Hepatocyte (in vitro differentiated cells): ENCODE measurements around the gene CAMKMT. TPM values are rescaled to one million over a fixed set of nuclear protein-coding genes. Genes with fewer than 3 reads are reported as not detected.

Experiments
- DNase-seq: peaks from one replicate; pipeline ENCODE4 v3.0.0-alpha.2; 2016; ENCODE audit warnings: low spot score
- H2AFZ ChIP-seq: fragments of 200-600 bp; sonication (generic); 2 replicates; pipeline ENCODE4 v1.6.0; 2016; ENCODE audit warnings: antibody characterized with exemption, mild to moderate bottlenecking
- H3K27ac ChIP-seq: fragments of 200-600 bp; sonication (generic); 2 replicates; pipeline ENCODE4 v1.5.1; 2016; ENCODE audit warnings: mild to moderate bottlenecking
- H3K27me3 ChIP-seq: fragments of 200-600 bp; sonication (generic); 2 replicates; pipeline ENCODE4 v1.6.1; 2016
- H3K36me3 ChIP-seq: fragments of 200-600 bp; sonication (generic); replicated peaks from 2 replicates; pipeline ENCODE4 v1.5.1; 2016; ENCODE audit warnings: low read depth; ENCODE audit not compliant: insufficient read depth
- H3K4me1 ChIP-seq: fragments of 200-600 bp; sonication (generic); 2 replicates; pipeline ENCODE4 v1.5.1; 2016; ENCODE audit warnings: mild to moderate bottlenecking, moderate library complexity; ENCODE audit not compliant: insufficient read depth
- H3K4me2 ChIP-seq: fragments of 200-600 bp; sonication (generic); 2 replicates; pipeline ENCODE4 v1.6.0; 2016
- H3K4me3 ChIP-seq: fragments of 200-600 bp; sonication (generic); 2 replicates; pipeline ENCODE4 v1.5.1; 2016; ENCODE audit warnings: mild to moderate bottlenecking
- H3K79me2 ChIP-seq: fragments of 200-600 bp; sonication (generic); 2 replicates; pipeline ENCODE4 v1.6.0; 2017; ENCODE audit warnings: mild to moderate bottlenecking
- H3K9me2 ChIP-seq: fragments of 200-600 bp; sonication (generic); replicated peaks from 2 replicates; pipeline ENCODE4 v1.6.0; 2017; ENCODE audit warnings: mild to moderate bottlenecking; ENCODE audit not compliant: insufficient read depth
- H3K9me3 ChIP-seq: fragments of 200-600 bp; sonication (generic); 2 replicates; pipeline ENCODE4 v1.5.1; 2016; ENCODE audit warnings: low read depth, mild to moderate bottlenecking
- H4K20me1 ChIP-seq: fragments of 200-600 bp; sonication (generic); 2 replicates; pipeline ENCODE4 v1.6.0; 2016; ENCODE audit warnings: mild to moderate bottlenecking; ENCODE audit not compliant: insufficient read depth, poor library complexity, severe bottlenecking
- CTCF ChIP-seq: fragments of 200-600 bp; sonication (generic); IDR thresholded peaks from 2 replicates; pipeline ENCODE4 v1.5.1; 2016; ENCODE audit warnings: antibody characterized with exemption, mild to moderate bottlenecking; ENCODE audit not compliant: poor library complexity
- EZH2 ChIP-seq: fragments of 200-600 bp; sonication (generic); IDR thresholded peaks from 2 replicates; pipeline ENCODE4 v1.6.1; 2016; ENCODE audit warnings: antibody characterized with exemption, mild to moderate bottlenecking, borderline replicate concordance
- EZH2phosphoT487 ChIP-seq: fragments of 200-600 bp; sonication (generic); IDR thresholded peaks from one replicate; pipeline ENCODE4 v1.6.1; 2018; ENCODE audit warnings: antibody characterized with exemption, mild to moderate bottlenecking, low read depth, moderate library complexity; ENCODE audit not compliant: unreplicated experiment, severe bottlenecking
- WGBS: methylation state at CpG from one replicate; pipeline ENCODE4 v1.1.6; 2016; ENCODE audit warnings: low lambda C conversion rate; ENCODE audit errors: missing lambda C conversion rate; 5-methylcytosine and 5-hydroxymethylcytosine counted together
- polyA plus RNA-seq: library from polyadenylated mRNA; unstranded; fragments of >200 nt; fragmentation: Nextera tagmentation; extraction: Ambion mirVana; gene quantifications from 2 replicates; pipeline ENCODE4 v1.2.1, GENCODE V29; 2016
- total RNA-seq: library from RNA; depleted of rRNA; stranded (reverse); fragments of >200 nt; gene quantifications from 2 replicates; pipeline ENCODE4 v1.2.3, GENCODE V29; 2014

CAMKMT gene
- total and polyA plus RNA-seq, 2 experiments from 2014 or later = 10.3 to 12.7 TPM

- Histone ChIP-seq H4K20me1 (no peaks in the 10 kb centered on the region), H3K27me3 (no peaks in the 10 kb centered on the region), H3K4me2 (no peak overlapping the region), H3K9me3 (no peaks in the 10 kb centered on the region), H3K36me3 (no peaks in the 10 kb centered on the region), H3K79me2 (no peaks in the 10 kb centered on the region), H3K9me2 (no peaks in the 10 kb centered on the region), H3K27ac (no peak overlapping the region), H2AFZ (no peak overlapping the region), H3K4me1 (no peaks in the 10 kb centered on the region), H3K4me3 (no peak overlapping the region)
- 89% methylated on average over 6 of the region's 6 CpGs for WGBS
- TF ChIP-seq CTCF (no peak), EZH2phosphoT487 (no peak), EZH2 (no peak)
- DNase-seq = no peak
Measured at GRCh38 chr2:44822174-44822573, 460.4 kb downstream of the CAMKMT start.

Other genes starting within 250 kb of the CAMKMT start
- gene PPM1B, start 193.1 kb upstream of the CAMKMT start, total RNA-seq = 48.1 and 49.1 TPM in 2 replicates
- 36.0 and 39.1 TPM in 2 replicates for gene PPM1B, start 193.1 kb upstream of the CAMKMT start, polyA plus RNA-seq
- 32.1 and 45.2 TPM in 2 replicates for gene SLC3A1, start 86.5 kb upstream of the CAMKMT start, total RNA-seq
- gene SLC3A1, start 86.5 kb upstream of the CAMKMT start, polyA plus RNA-seq = 10.5 and 20.1 TPM in 2 replicates
- gene PREPL, start 453 bp upstream of the CAMKMT start, total RNA-seq = 44.3 and 46.5 TPM in 2 replicates
- 21.7 TPM in 2 replicates for gene PREPL, start 453 bp upstream of the CAMKMT start, polyA plus RNA-seq